Endometrium (tissue), 2 donors: ENCODE results near the gene FAM151A.

Source experiments
- FAIRE-seq: peaks from 2 replicates; lab custom pipeline; 2012; peaks lifted over from hg19 to GRCh38; lab: Jason Lieb, UNC
- donor health status: control.
- donor health status: control.

Gene FAM151A

GRCh38 chr1:54579337-54579781, 44.0 kb downstream of the FAM151A start:
- no peak for FAIRE-seq

- FAIRE-seq, result no peak
These were observed 45.7 kb downstream of the FAM151A start for GRCh38 chr1:54577612-54578011.

GRCh38 chr1:54575605-54576290, 47.6 kb downstream of the FAM151A start:
- no peak for FAIRE-seq

- FAIRE-seq, result no peak
These were observed 48.2 kb downstream of the FAM151A start for GRCh38 chr1:54575161-54575560.

GRCh38 chr1:54574158-54574778, 49.1 kb downstream of the FAM151A start:
- FAIRE-seq, result no peak

GRCh38 chr1:54572542-54572850, 50.8 kb downstream of the FAM151A start:
- FAIRE-seq, result no peak

- FAIRE-seq, result no peak
These were observed 51.4 kb downstream of the FAM151A start for GRCh38 chr1:54571803-54572541.

- no peak for FAIRE-seq
These were observed 52.0 kb downstream of the FAM151A start for GRCh38 chr1:54571326-54571725.

GRCh38 chr1:54570161-54570560, 53.2 kb downstream of the FAM151A start:
- FAIRE-seq, result no peak

GRCh38 chr1:54569339-54569738, 54.0 kb downstream of the FAM151A start:
- no peak for FAIRE-seq

GRCh38 chr1:54567961-54568360, 55.4 kb downstream of the FAM151A start:
- no peak for FAIRE-seq

GRCh38 chr1:54566438-54567141, 56.7 kb downstream of the FAM151A start:
- FAIRE-seq, result no peak

- no peak for FAIRE-seq
These were observed 58.2 kb downstream of the FAM151A start for GRCh38 chr1:54565113-54565501.

GRCh38 chr1:54564312-54565112, 58.8 kb downstream of the FAM151A start:
- no peak for FAIRE-seq

- no peak for FAIRE-seq
These were observed 63.5 kb downstream of the FAM151A start for GRCh38 chr1:54559771-54560231.
